Esophagus muscularis mucosa (tissue), 4 donors: ENCODE data around the gene SPSB1. TPM values are rescaled to one million over a fixed set of nuclear protein-coding genes. Genes with fewer than 3 reads are reported as not detected.

Experiments
- DNase-seq: peaks from one replicate; pipeline ENCODE4 v3.0.0-alpha.2; 2017; ENCODE audit errors: extremely low spot score
- H3K27ac ChIP-seq, 4 donors: fragments of 200-600 bp; sonication (generic); replicated peaks in 1 of 4; 1 replicate in 3 of 4; 2 replicates in 1 of 4; pipeline ENCODE4 v1.5.1; 2016 to 2019; ENCODE audit warnings: mild to moderate bottlenecking in 1 of 4
- H3K27me3 ChIP-seq, 4 donors: fragments of 200-600 bp; sonication (generic); one replicate each; pipeline versions ENCODE4 v1.5.1 to v1.6.0; 2016 to 2019
- H3K36me3 ChIP-seq, 4 donors: fragments of 200-600 bp; sonication (generic); one replicate each; pipeline ENCODE4 v1.5.1; 2016 to 2019
- H3K4me1 ChIP-seq, 4 donors: fragments of 200-600 bp; sonication (generic); one replicate each; pipeline ENCODE4 v1.5.1; 2016 to 2019
- H3K4me3 ChIP-seq, 4 donors: fragments of 200-600 bp; sonication (generic); 1 replicate in 2 of 4; 2 replicates in 2 of 4; pipeline ENCODE4 v1.5.1; 2016 to 2019; ENCODE audit warnings: mild to moderate bottlenecking in 4 of 4, moderate library complexity in 1 of 4
- H3K9me3 ChIP-seq, 4 donors: fragments of 200-600 bp; sonication (generic); 1 replicate in 3 of 4; 2 replicates in 1 of 4; pipeline ENCODE4 v1.5.1; 2016 to 2019
- CTCF ChIP-seq, 3 experiments: fragments of 200-600 bp in 2 of 3; fragments of 450-650 bp in 1 of 3; sonication (generic) in 2 of 3; IDR thresholded peaks; one replicate each; pipeline ENCODE4 v1.5.1; 2017 to 2019; ENCODE audit warnings: antibody characterized with exemption in 3 of 3, mild to moderate bottlenecking in 2 of 3, moderate library complexity in 1 of 3
- EP300 ChIP-seq: sonication (generic); formaldehyde crosslinking; IDR thresholded peaks from one replicate; pipeline ENCODE4 v1.6.1; 2017; ENCODE audit warnings: antibody characterized with exemption
- POLR2A ChIP-seq: fragments of 450-650 bp; IDR thresholded peaks from one replicate; pipeline ENCODE4 v1.6.1; 2017; ENCODE audit warnings: antibody characterized with exemption, moderate library complexity, mild to moderate bottlenecking, low read depth
- POLR2AphosphoS5 ChIP-seq, 2 donors: sonication (generic); formaldehyde crosslinking; IDR thresholded peaks; one replicate each; pipeline ENCODE4 v1.6.1; 2017; ENCODE audit warnings: antibody characterized with exemption in 2 of 2
- WGBS: methylation state at CpG from one replicate; pipeline ENCODE4 v1.1.5; 2018; 5-methylcytosine and 5-hydroxymethylcytosine counted together
- intact Hi-C: fragments of 100-400 bp; cut with DNase I; formaldehyde crosslinking; loops from one replicate; pipeline ENCODE4 v1.15.1; 2023
- total RNA-seq, 4 donors: library from RNA; depleted of rRNA; stranded (reverse); fragments of >200 nt; gene quantifications; one replicate each; pipeline versions ENCODE4 v1.1.0 to v1.2.1, GENCODE V29; 2016

Gene SPSB1
- total RNA-seq, 4 donors from 2014 or later, result 61.0 to 104 (median 97.4) TPM

DNA sequence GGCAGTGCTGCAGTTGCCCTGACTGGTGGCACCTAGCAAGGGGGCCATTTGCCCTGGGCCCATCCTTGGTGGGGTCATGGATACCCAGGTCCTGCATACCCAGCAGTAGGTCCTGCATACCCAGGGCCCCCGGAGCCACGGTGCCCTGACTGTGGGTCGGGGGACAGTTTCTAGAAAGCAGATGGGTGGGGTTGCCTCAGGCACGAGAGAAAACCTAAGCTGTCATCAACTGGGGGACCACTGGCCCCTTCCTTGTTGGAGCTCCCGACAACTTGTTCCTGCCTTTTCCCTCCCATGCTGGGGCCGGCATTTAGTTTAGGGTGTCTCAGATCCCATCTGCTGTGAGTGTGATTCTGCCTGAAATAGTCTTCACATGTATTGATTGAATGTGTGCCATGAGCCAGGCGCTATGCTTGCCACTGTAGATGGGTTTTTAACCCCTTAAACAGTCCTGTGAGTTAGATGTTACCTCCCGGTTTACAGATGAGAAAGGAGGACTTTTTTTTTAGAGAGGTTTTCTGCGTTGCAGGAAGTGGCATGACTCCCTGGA is 15.6 kb downstream of the SPSB1 start:
- DNase-seq, result no peak
- Histone ChIP-seq H3K9me3 (no peaks in the 10 kb centered on the region), H3K27ac (peak overlapping the region in 3 of 4 donors; percentile 22 to 31 (median 27)), H3K36me3 (no peaks in the 10 kb centered on the region), H3K4me1 (peaks cover 24 to 100% (median 97%) of the 10 kb centered on the region in 4 donors), H3K27me3 (no peaks in the 10 kb centered on the region), H3K4me3 (no peak overlapping the region)
- TF ChIP-seq CTCF (IDR thresholded peaks at IDR 0.05) (no peak), POLR2AphosphoS5 (IDR thresholded peaks at IDR 0.05) (no peak), POLR2A (no peak), EP300 (no peak)
- WGBS, result 59% methylated on average over 6 of the region's 9 CpGs
- intact Hi-C loops, result no loop called here

DNA sequence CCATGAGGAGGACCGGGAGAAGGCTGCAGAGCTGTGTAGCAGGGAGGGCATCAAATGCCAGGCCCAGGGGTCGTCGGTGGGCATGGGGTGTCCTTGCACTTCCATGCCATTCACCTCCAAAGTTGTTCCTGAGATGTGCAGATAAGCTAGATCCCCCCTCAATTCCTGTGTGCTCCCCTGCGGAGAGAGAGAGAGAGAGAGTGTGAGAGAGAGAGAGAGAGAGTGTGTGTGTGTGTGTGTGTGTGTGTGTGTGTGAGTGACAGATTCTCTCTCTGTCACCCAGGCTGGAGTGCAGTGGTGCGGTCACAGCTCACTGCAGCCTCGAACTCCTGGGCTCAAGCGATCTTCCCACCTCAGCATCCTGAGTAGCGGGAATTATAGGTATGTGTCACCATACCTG is 16.4 kb downstream of the SPSB1 start:
- 93% methylated on average over 8 of the region's 8 CpGs for WGBS
- Histone ChIP-seq H3K4me3 (no peak overlapping the region), H3K9me3 (no peaks in the 10 kb centered on the region), H3K4me1 (peaks cover 18 to 100% (median 97%) of the 10 kb centered on the region in 4 donors), H3K27me3 (no peaks in the 10 kb centered on the region), H3K27ac (peak overlapping the region in 2 of 4 donors; percentile 22 to 27), H3K36me3 (no peaks in the 10 kb centered on the region)
- TF ChIP-seq POLR2A, result no peak
- no peak for TF ChIP-seq EP300
- no peak for TF ChIP-seq CTCF (IDR thresholded peaks at IDR 0.05)
- TF ChIP-seq POLR2AphosphoS5 (IDR thresholded peaks at IDR 0.05), result no peak
- intact Hi-C loops, result no loop called here
- DNase-seq, result no peak

GRCh38 chr1:9309991-9310390 is 17.3 kb downstream of the SPSB1 start:
- Histone ChIP-seq H3K27me3 (no peaks in the 10 kb centered on the region), H3K4me1 (peaks cover 13 to 100% (median 97%) of the 10 kb centered on the region in 4 donors), H3K4me3 (no peak overlapping the region), H3K9me3 (no peaks in the 10 kb centered on the region), H3K27ac (peak overlapping the region in 1 of 4 donors; percentile 87), H3K36me3 (no peaks in the 10 kb centered on the region)
- DNase-seq, result no peak
- intact Hi-C loops, result no loop called here
- WGBS, result 97% methylated on average over 7 of the region's 7 CpGs
- TF ChIP-seq POLR2A, result no peak
- TF ChIP-seq POLR2AphosphoS5 (IDR thresholded peaks at IDR 0.05), result no peak
- TF ChIP-seq CTCF (IDR thresholded peaks at IDR 0.05), result no peak
- no peak for TF ChIP-seq EP300

GRCh38 chr1:9311029-9311428 is 18.3 kb downstream of the SPSB1 start:
- Histone ChIP-seq H3K4me1 (peaks cover 11 to 100% (median 97%) of the 10 kb centered on the region in 4 donors), H3K9me3 (no peaks in the 10 kb centered on the region), H3K27ac (peak overlapping the region; percentile 48 to 87 (median 76)), H3K27me3 (no peaks in the 10 kb centered on the region), H3K4me3 (no peak overlapping the region), H3K36me3 (peaks cover 0 to 7% (median 3%) of the 10 kb centered on the region in 4 donors)
- intact Hi-C loops, result no loop called here
- TF ChIP-seq POLR2A (no peak), EP300 (no peak), CTCF (IDR thresholded peaks at IDR 0.05) (no peak), POLR2AphosphoS5 (IDR thresholded peaks at IDR 0.05) (no peak)
- 73% methylated on average over 10 of the region's 10 CpGs for WGBS
- no peak for DNase-seq

- intact Hi-C loops, result no loop called here
Observed at GRCh38 chr1:9311479-9311878, 18.8 kb downstream of the SPSB1 start.

More at GRCh38 chr1:9311479-9311878, 18.8 kb downstream of the SPSB1 start:
- Histone ChIP-seq H3K27ac (peak overlapping the region; percentile 48 to 87 (median 76)), H3K4me3 (no peak overlapping the region), H3K36me3 (peaks cover 0 to 11% (median 4%) of the 10 kb centered on the region in 4 donors), H3K4me1 (peaks cover 11 to 100% (median 97%) of the 10 kb centered on the region in 4 donors), H3K27me3 (no peaks in the 10 kb centered on the region), H3K9me3 (no peaks in the 10 kb centered on the region)
- TF ChIP-seq POLR2AphosphoS5 (IDR thresholded peaks at IDR 0.05), result no peak
- TF ChIP-seq CTCF (IDR thresholded peaks at IDR 0.05), result no peak
- no peak for TF ChIP-seq EP300
- no peak for TF ChIP-seq POLR2A
- DNase-seq, result no peak
- 73% methylated on average over 9 of the region's 9 CpGs for WGBS
